GM19463 (cell line): ENCODE measurements around the gene RAB33B.
"Not testable (repeated sequence)": the region's sequence is repeated elsewhere in the genome, so short reads cannot be mapped to it uniquely, and the experiment has no call there.

Source experiments
- ATAC-seq: cut with Tn5 transposase; IDR thresholded peaks from one replicate; pipeline ENCODE4 v1.9.1; 2021; ENCODE audit warnings: mild to moderate bottlenecking, moderate library complexity; ENCODE audit not compliant: unreplicated experiment

Gene RAB33B

GRCh38 chr4:139454111-139455045 lies at the start of gene RAB33B:
RAB33B (plus strand) TSS chr4:139454121; CDS start chr4:139454196, 75 bp downstream.
- no peak for ATAC-seq

- ATAC-seq = no peak
Measured at GRCh38 chr4:139410312-139410711, 43.6 kb upstream of the RAB33B start.

GRCh38 chr4:139414671-139415210 lies 39.2 kb upstream of the RAB33B start:
- ATAC-seq = not testable (repeated sequence)

GRCh38 chr4:139416073-139416673 lies 37.7 kb upstream of the RAB33B start:
- ATAC-seq = no peak

- peak; percentile 72 for ATAC-seq
Measured at GRCh38 chr4:139419388-139419914, 34.5 kb upstream of the RAB33B start.

GRCh38 chr4:139420652-139421051 lies 33.3 kb upstream of the RAB33B start:
- no peak for ATAC-seq

GRCh38 chr4:139436122-139436521 lies 17.8 kb upstream of the RAB33B start:
- no peak for ATAC-seq

GRCh38 chr4:139438141-139438540 lies 15.8 kb upstream of the RAB33B start:
- no peak for ATAC-seq

- no peak for ATAC-seq
Measured at GRCh38 chr4:139441029-139441428, 12.9 kb upstream of the RAB33B start.

- ATAC-seq = no peak
Measured at GRCh38 chr4:139443661-139444060, 10.3 kb upstream of the RAB33B start.

- not testable (repeated sequence) for ATAC-seq
Measured at GRCh38 chr4:139444881-139445280, 9.0 kb upstream of the RAB33B start.

GRCh38 chr4:139447078-139447477 lies 6.8 kb upstream of the RAB33B start:
- ATAC-seq = not testable (repeated sequence)

- ATAC-seq = no peak
Measured at GRCh38 chr4:139450586-139450985, 3.3 kb upstream of the RAB33B start.

- ATAC-seq = no peak
Measured at GRCh38 chr4:139451997-139452396, 1.9 kb upstream of the RAB33B start.

GRCh38 chr4:139453041-139453370 lies 915 bp upstream of the RAB33B start:
- peak; percentile 36 for ATAC-seq

- ATAC-seq = peak; percentile 86
Measured at GRCh38 chr4:139453371-139454110, 380 bp upstream of the RAB33B start.

- no peak for ATAC-seq
Measured at GRCh38 chr4:139455126-139455538, 1.2 kb downstream of the RAB33B start.

GRCh38 chr4:139457318-139457717 lies 3.4 kb downstream of the RAB33B start:
- ATAC-seq = no peak

GRCh38 chr4:139458543-139458942 lies 4.6 kb downstream of the RAB33B start:
- ATAC-seq = no peak

- ATAC-seq = no peak
Measured at GRCh38 chr4:139458999-139459398, 5.1 kb downstream of the RAB33B start.

- no peak for ATAC-seq
Measured at GRCh38 chr4:139460565-139460964, 6.6 kb downstream of the RAB33B start.
